ENCODE data around the gene ZBTB24. TPM values are rescaled to one million over a fixed set of nuclear protein-coding genes. Genes with fewer than 3 reads are reported as not detected.
A peak's percentile ranks its signal among the peaks of the same experiment; 100 is the strongest.

The ZBTB24 gene
- total RNA-seq, 1 experiment from 2014 or later, result 21.5 TPM

DNA sequence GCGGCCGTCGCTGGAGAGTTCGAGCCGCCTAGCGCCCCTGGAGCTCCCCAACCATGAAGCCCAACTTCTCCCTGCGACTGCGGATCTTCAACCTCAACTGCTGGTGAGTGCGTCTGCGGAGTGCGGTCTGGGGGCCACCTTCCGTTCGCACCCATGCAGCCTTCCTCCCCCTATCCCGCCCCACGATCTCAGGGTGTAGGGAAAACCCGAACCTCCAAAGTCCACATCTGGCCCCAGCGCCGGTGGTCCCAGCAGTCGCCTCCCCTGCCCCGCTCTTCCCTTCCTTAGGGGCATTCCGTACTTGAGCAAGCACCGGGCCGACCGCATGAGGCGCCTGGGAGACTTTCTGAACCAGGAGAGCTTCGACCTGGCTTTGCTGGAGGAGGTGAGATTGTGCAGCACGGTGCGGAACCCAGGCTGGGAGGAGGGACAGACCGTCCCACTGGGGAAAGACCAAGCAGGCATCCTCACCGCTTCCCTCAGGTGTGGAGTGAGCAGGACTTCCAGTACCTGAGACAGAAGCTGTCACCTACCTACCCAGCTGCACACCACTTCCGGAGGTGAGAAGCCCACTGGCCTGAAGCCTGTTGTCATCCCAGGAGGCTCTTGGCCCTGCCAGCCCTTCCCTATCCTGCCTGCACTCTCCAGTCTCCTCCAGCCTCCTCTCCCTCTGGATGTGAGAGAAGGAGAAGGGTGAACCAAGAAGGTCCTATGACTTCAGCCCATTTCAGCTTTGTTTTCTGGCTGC is 41.8 kb downstream of the ZBTB24 start:
- ChIA-PET CTCF (interaction anchor here (1.0 to 1.5 kb wide), 2 partner anchors 58 to 253 kb away, joined by 4 read pairs; no protein-coding TSS in a partner anchor), POLR2A (interaction anchor here (0.5 to 1.6 kb wide), 6 partner anchors 23 to 1183 kb away, joined by 3 read pairs; partner anchors contain the start of genes SESN1 and ZBTB24)
- intact Hi-C loops (cut with micrococcal nuclease; ENCODE audit: unreplicated experiment), result loop anchor here (5.0 kb wide), 1 partner anchor 59 kb away; the partner anchor contains the start of gene CD164
- H3K4me3 ChIP-seq (ENCODE audit: low read depth in 2 of 2, low read length in 2 of 2), result peak overlapping the region; percentile 74 to 77
- H3K27ac ChIP-seq (ENCODE audit: low read length), result peak overlapping the region; percentile 83
- in situ Hi-C loops (cut with HindIII; ENCODE audit: low pct_unique_long_range_greater_than_20kb, low sequenced_read_pairs), result no loop called here
- BruUV-seq (replicated peaks), result no TSS peak
- no peaks in the 10 kb centered on the region for H3K27me3 ChIP-seq (ENCODE audit: control insufficient read depth, insufficient read depth, low read length)
- H3K36me3 ChIP-seq (ENCODE audit: control insufficient read depth, insufficient read depth, low read length), result peaks cover 2% of the 10 kb centered on the region; the same call in 1 of the 2 replicates
- ATAC-seq, result peak; percentile 62
- no peak for TF ChIP-seq SIN3A (IDR thresholded peaks at IDR 0.05; ENCODE audit: borderline replicate concordance, insufficient read depth, low read depth, low read length)
- TF ChIP-seq, protein P1, sequence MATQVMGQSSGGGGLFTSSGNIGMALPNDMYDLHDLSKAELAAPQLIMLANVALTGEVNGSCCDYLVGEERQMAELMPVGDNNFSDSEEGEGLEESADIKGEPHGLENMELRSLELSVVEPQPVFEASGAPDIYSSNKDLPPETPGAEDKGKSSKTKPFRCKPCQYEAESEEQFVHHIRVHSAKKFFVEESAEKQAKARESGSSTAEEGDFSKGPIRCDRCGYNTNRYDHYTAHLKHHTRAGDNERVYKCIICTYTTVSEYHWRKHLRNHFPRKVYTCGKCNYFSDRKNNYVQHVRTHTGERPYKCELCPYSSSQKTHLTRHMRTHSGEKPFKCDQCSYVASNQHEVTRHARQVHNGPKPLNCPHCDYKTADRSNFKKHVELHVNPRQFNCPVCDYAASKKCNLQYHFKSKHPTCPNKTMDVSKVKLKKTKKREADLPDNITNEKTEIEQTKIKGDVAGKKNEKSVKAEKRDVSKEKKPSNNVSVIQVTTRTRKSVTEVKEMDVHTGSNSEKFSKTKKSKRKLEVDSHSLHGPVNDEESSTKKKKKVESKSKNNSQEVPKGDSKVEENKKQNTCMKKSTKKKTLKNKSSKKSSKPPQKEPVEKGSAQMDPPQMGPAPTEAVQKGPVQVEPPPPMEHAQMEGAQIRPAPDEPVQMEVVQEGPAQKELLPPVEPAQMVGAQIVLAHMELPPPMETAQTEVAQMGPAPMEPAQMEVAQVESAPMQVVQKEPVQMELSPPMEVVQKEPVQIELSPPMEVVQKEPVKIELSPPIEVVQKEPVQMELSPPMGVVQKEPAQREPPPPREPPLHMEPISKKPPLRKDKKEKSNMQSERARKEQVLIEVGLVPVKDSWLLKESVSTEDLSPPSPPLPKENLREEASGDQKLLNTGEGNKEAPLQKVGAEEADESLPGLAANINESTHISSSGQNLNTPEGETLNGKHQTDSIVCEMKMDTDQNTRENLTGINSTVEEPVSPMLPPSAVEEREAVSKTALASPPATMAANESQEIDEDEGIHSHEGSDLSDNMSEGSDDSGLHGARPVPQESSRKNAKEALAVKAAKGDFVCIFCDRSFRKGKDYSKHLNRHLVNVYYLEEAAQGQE (IDR thresholded peaks at IDR 0.05; ENCODE audit: insufficient read depth in 1 of 2, low read depth in 2 of 2, low read length in 1 of 2), result no peak
- TF ChIP-seq, protein P2, sequence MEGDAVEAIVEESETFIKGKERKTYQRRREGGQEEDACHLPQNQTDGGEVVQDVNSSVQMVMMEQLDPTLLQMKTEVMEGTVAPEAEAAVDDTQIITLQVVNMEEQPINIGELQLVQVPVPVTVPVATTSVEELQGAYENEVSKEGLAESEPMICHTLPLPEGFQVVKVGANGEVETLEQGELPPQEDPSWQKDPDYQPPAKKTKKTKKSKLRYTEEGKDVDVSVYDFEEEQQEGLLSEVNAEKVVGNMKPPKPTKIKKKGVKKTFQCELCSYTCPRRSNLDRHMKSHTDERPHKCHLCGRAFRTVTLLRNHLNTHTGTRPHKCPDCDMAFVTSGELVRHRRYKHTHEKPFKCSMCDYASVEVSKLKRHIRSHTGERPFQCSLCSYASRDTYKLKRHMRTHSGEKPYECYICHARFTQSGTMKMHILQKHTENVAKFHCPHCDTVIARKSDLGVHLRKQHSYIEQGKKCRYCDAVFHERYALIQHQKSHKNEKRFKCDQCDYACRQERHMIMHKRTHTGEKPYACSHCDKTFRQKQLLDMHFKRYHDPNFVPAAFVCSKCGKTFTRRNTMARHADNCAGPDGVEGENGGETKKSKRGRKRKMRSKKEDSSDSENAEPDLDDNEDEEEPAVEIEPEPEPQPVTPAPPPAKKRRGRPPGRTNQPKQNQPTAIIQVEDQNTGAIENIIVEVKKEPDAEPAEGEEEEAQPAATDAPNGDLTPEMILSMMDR (IDR thresholded peaks at IDR 0.05), result no peak
- no peak; the same call in 1 of the 2 replicates for TF ChIP-seq TCF7L2 (IDR thresholded peaks at IDR 0.05; ENCODE audit: low read depth, low read length)
- TF ChIP-seq POLR2AphosphoS5 (IDR thresholded peaks at IDR 0.05; ENCODE audit: low read depth, low read length), result no peak
- peaks cover 14% of the 10 kb centered on the region for H3K4me1 ChIP-seq (ENCODE audit: control insufficient read depth, insufficient read depth, low read length)
- DNase-seq (ENCODE audit: low read depth, low spot score), result no peak
- H3K9me3 ChIP-seq (ENCODE audit: control insufficient read depth, insufficient read depth, low read depth, low read length), result no peaks in the 10 kb centered on the region

DNA sequence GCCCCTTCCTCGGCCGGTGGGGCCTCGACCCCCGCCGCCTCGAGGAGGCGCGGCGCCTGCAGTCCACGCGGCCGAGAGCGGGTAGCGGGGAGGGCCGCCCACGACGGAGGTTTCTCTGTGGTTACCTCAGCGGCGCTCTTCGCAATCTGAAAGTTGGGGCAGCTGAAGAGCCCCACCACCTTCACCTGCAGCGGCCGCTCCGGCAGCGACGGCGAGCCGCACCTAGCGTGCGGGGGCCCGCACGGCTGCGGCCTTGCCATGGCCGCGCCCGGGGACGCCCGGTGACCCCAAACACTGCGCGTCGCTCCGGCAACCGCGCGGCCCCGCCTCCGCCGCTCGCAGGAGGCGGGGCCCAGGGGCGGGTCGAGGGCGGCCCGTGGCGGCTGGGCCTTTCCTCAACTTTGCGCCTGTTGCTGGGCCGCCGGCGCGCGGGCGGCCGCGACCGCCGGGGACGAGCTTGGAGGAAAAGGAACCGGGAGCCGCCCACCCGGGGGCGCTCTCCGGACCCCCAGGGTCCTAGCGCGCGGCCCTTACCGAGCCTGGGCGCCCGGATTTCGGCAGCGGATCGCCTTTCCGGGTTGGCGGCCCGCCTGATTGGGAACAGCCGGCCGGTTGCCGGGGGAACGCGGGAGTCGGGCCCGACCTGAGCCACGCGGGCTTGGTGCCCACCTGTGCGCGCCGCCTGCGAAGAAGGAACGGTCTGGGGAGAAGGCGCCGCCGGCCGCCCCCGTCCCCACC is 42.5 kb downstream of the ZBTB24 start, which contains the start of the genes PPIL6 and SMPD2:
Gene PPIL6, minus strand, starts transcription at position 298 of the 738 bp plus-strand sequence. Its CDS starts 38 bp downstream, at position 260.
Gene SMPD2, plus strand, starts transcription at position 394 of the 738 bp plus-strand sequence. CDS start 398 bp downstream, outside the sequence.
- ATAC-seq (peak; percentile 93), DNase-seq (ENCODE audit: low read depth, low spot score) (no peak)
- H3K27ac ChIP-seq (ENCODE audit: low read length), result peak within 1 kb of the TSS; percentile 83
- TF ChIP-seq, protein P1 (IDR thresholded peaks at IDR 0.05; ENCODE audit: insufficient read depth in 1 of 2, low read depth in 2 of 2, low read length in 1 of 2), result 0 out of 4 replicates have a peak, but pooled peaks of 1 of the 2 experiments have one; percentile 16
- TF ChIP-seq TCF7L2 (IDR thresholded peaks at IDR 0.05; ENCODE audit: low read depth, low read length) (peak; percentile 30; the same call in 1 of the 2 replicates), SIN3A (IDR thresholded peaks at IDR 0.05; ENCODE audit: borderline replicate concordance, insufficient read depth, low read depth, low read length) (peak; percentile 97), POLR2AphosphoS5 (IDR thresholded peaks at IDR 0.05; ENCODE audit: low read depth, low read length) (peak; percentile 84)
- TF ChIP-seq, protein P2 (IDR thresholded peaks at IDR 0.05), result no peak
- H3K36me3 ChIP-seq (ENCODE audit: control insufficient read depth, insufficient read depth, low read length), result peaks cover 2% of the 10 kb centered on the region; the same call in 1 of the 2 replicates
- no TSS peak for BruUV-seq (replicated peaks)
- H3K4me3 ChIP-seq (ENCODE audit: low read depth in 2 of 2, low read length in 2 of 2), result peak within 1 kb of the TSS; percentile 74 to 77
- CTCF ChIA-PET, result interaction anchor here (1.0 kb wide), 1 partner anchor 252 kb away, joined by 4 read pairs; no protein-coding TSS in a partner anchor
- no peaks in the 10 kb centered on the region for H3K9me3 ChIP-seq (ENCODE audit: control insufficient read depth, insufficient read depth, low read depth, low read length)
- POLR2A ChIA-PET, result interaction anchor here (0.5 to 1.6 kb wide), 4 partner anchors 20 to 346 kb away, joined by 3 to 4 read pairs (median 3); partner anchors contain the start of gene SESN1
- in situ Hi-C loops (cut with HindIII; ENCODE audit: low pct_unique_long_range_greater_than_20kb, low sequenced_read_pairs) (no loop called here), intact Hi-C loops (cut with micrococcal nuclease; ENCODE audit: unreplicated experiment) (loop anchor here (5.0 kb wide), 1 partner anchor 58 kb away; the partner anchor contains the start of gene CD164)
- peaks cover 14% of the 10 kb centered on the region for H3K4me1 ChIP-seq (ENCODE audit: control insufficient read depth, insufficient read depth, low read length)
- H3K27me3 ChIP-seq (ENCODE audit: control insufficient read depth, insufficient read depth, low read length), result no peaks in the 10 kb centered on the region

All from Panc1 (cell line).